Endothelial cell of umbilical vein (primary cell): ENCODE measurements around the gene RAB10. TPM values are rescaled to one million over a fixed set of nuclear protein-coding genes. Genes with fewer than 3 reads are reported as not detected.

Experiments
- BruUV-seq: library from RNA; stranded (reverse); fragments of 400-500 nt; replicated peaks from 2 replicates; lab custom pipeline; 2021; lab: Mats Ljungman, UMichigan
- CTCF ChIA-PET: fragments of 300-600, 350-600 bp; sonication (Branson Sonifier 250); formaldehyde crosslinking; loops from one replicate; lab custom pipeline; 2021; ENCODE audit warnings: antibody characterized with exemption, inconsistent platforms; lab: Charles Lee
- POLR2A ChIA-PET: fragments of 300-600, 350-600 bp; sonication (Branson Sonifier 250); formaldehyde crosslinking; loops from one replicate; lab custom pipeline; 2021; ENCODE audit warnings: antibody characterized with exemption, inconsistent platforms; lab: Charles Lee
- DNase-seq: peaks from one replicate; pipeline ENCODE4 v3.0.0-alpha.2; 2011; ENCODE audit warnings: low read depth, low spot score
- FAIRE-seq: peaks from 2 replicates; lab custom pipeline; 2011; peaks lifted over from hg19 to GRCh38; lab: Jason Lieb, UNC
- H2AFZ ChIP-seq: 2 replicates; pipeline ENCODE4 v1.6.0; 2012; ENCODE audit warnings: low read depth, low read length, control low read depth, inconsistent platforms
- H3K27ac ChIP-seq: 2 replicates; pipeline ENCODE4 v1.5.1; 2011; ENCODE audit warnings: low read depth, mild to moderate bottlenecking, control low read depth, low read length, moderate library complexity; ENCODE audit not compliant: insufficient read depth
- H3K27me3 ChIP-seq, 2 experiments: 2 replicates each; pipeline versions ENCODE4 v1.6.0 to v1.6.1; 2011; ENCODE audit warnings: low read length in 2 of 2, mixed read lengths in 1 of 2; ENCODE audit not compliant: control insufficient read depth in 2 of 2, insufficient read depth in 2 of 2
- H3K36me3 ChIP-seq, 2 experiments: 2 replicates in 1 of 2; 3 replicates in 1 of 2; pipeline ENCODE4 v1.5.1; 2011; ENCODE audit warnings: low read length in 2 of 2, mild to moderate bottlenecking in 1 of 2, moderate library complexity in 1 of 2; ENCODE audit not compliant: control insufficient read depth in 2 of 2, insufficient read depth in 2 of 2; ENCODE audit errors: extremely low read depth in 1 of 2
- H3K4me1 ChIP-seq: 3 replicates; pipeline ENCODE4 v1.5.1; 2011; ENCODE audit warnings: mild to moderate bottlenecking, low read length; ENCODE audit not compliant: control insufficient read depth, insufficient read depth; ENCODE audit errors: extremely low read depth
- H3K4me2 ChIP-seq: 2 replicates; pipeline ENCODE4 v1.6.1; 2011; ENCODE audit warnings: low read length, control low read depth, mixed read lengths; ENCODE audit not compliant: insufficient read depth
- H3K4me3 ChIP-seq, 3 experiments: fragments of 200-600 bp in 1 of 3; sonication (generic), shearing (Covaris generic) in 1 of 3; replicated peaks in 1 of 3; 2 replicates each; pipeline ENCODE4 v1.5.1; 2011 to 2016; ENCODE audit warnings: control low read depth in 3 of 3, low read length in 3 of 3, mild to moderate bottlenecking in 2 of 3, inconsistent platforms in 1 of 3, low read depth in 1 of 3, moderate library complexity in 1 of 3; ENCODE audit not compliant: insufficient read depth in 1 of 3
- H3K79me2 ChIP-seq: 2 replicates; pipeline ENCODE4 v1.6.0; 2012; ENCODE audit warnings: low read length, inconsistent platforms; ENCODE audit not compliant: control insufficient read depth, insufficient read depth
- H3K9ac ChIP-seq: replicated peaks from 2 replicates; pipeline ENCODE3; 2011; ENCODE audit warnings: low read length, control low read depth; ENCODE audit not compliant: insufficient read depth; ENCODE audit errors: extremely low read depth
- H3K9me1 ChIP-seq: replicated peaks from 3 replicates; pipeline ENCODE4 v1.6.0; 2011; ENCODE audit warnings: mild to moderate bottlenecking, low read length; ENCODE audit not compliant: control insufficient read depth, insufficient read depth; ENCODE audit errors: extremely low read depth
- H3K9me3 ChIP-seq: replicated peaks from 2 replicates; pipeline ENCODE4 v1.5.1; 2012; ENCODE audit warnings: low read length, inconsistent platforms; ENCODE audit not compliant: control insufficient read depth, insufficient read depth
- H4K20me1 ChIP-seq: replicated peaks from 2 replicates; pipeline ENCODE3; 2011; ENCODE audit warnings: mild to moderate bottlenecking, low read length; ENCODE audit not compliant: control insufficient read depth, insufficient read depth; ENCODE audit errors: extremely low read depth
- EZH2 ChIP-seq: IDR thresholded peaks from 2 replicates; pipeline ENCODE4 v1.6.1; 2012; ENCODE audit warnings: borderline replicate concordance, low read depth, mild to moderate bottlenecking, moderate library complexity, low read length, inconsistent platforms; ENCODE audit not compliant: severe bottlenecking
- FOS ChIP-seq: IDR thresholded peaks from 2 replicates; pipeline ENCODE4 v1.6.1; 2011; ENCODE audit warnings: mild to moderate bottlenecking, low read length, moderate library complexity, borderline replicate concordance; ENCODE audit not compliant: insufficient read depth
- GATA2 ChIP-seq: IDR thresholded peaks from 2 replicates; pipeline ENCODE4 v1.7.0; 2011; ENCODE audit warnings: low read depth, mild to moderate bottlenecking, moderate library complexity, mixed read lengths, low read length; ENCODE audit not compliant: insufficient read length, insufficient read depth
- JUN ChIP-seq: IDR thresholded peaks from 2 replicates; pipeline ENCODE4 v1.6.1; 2011; ENCODE audit warnings: borderline replicate concordance, low read depth; ENCODE audit not compliant: insufficient read length, insufficient read depth
- MYC ChIP-seq: IDR thresholded peaks from one replicate; pipeline ENCODE4 v1.6.1; 2011; ENCODE audit warnings: mild to moderate bottlenecking, low read depth, low read length
- POLR2A ChIP-seq: IDR thresholded peaks from 2 replicates; pipeline ENCODE4 v1.6.1; 2012; ENCODE audit warnings: low read depth, mild to moderate bottlenecking, control low read depth, low read length
- POLR2AphosphoS5 ChIP-seq: IDR thresholded peaks from 2 replicates; pipeline ENCODE4 v1.6.1; 2012; ENCODE audit warnings: low read depth, mild to moderate bottlenecking, control low read depth, low read length, moderate library complexity; ENCODE audit not compliant: insufficient read depth
- dilution Hi-C: fragments of 300-500 bp; cut with MboI; formaldehyde crosslinking; loops from one replicate; pipeline ENCODE4 v1.15.0; 2019; ENCODE audit warnings: low sequenced_read_pairs; ENCODE audit not compliant: extremely low pct_ligation_motif_present
- intact Hi-C: fragments of 100-400 bp; cut with micrococcal nuclease; formaldehyde crosslinking; loops from one replicate; pipeline ENCODE4 v1.10.0; 2022
- polyA plus RNA-seq, 4 experiments: library from polyadenylated mRNA; depleted of rRNA in 3 of 4; stranded (reverse) in 3 of 4; unstranded in 1 of 4; fragments of >200 nt; gene quantifications; 2 replicates each; pipeline versions ENCODE4 v1.2.1 to v1.2.3, GENCODE V29; 2011 to 2012; ENCODE audit warnings: missing spikeins in 1 of 4
- total RNA-seq: library from RNA; stranded (reverse); gene quantifications from 2 replicates; pipeline ENCODE4 v1.2.3, GENCODE V29; 2021
- TF ChIP-seq, protein P1 (sequence below), 2 donors: IDR thresholded peaks; 1 replicate in 1 of 2; 2 replicates in 1 of 2; pipeline ENCODE4 v1.5.1; 2011; ENCODE audit warnings: low read length in 2 of 2, mild to moderate bottlenecking in 2 of 2, moderate library complexity in 2 of 2, control low read depth in 1 of 2, inconsistent platforms in 1 of 2, low read depth in 1 of 2; ENCODE audit not compliant: insufficient read depth in 1 of 2; ENCODE audit errors: extremely low read depth in 1 of 2
- TF ChIP-seq, protein P2 (sequence below): IDR thresholded peaks from 2 replicates; pipeline ENCODE4 v1.6.1; 2011; ENCODE audit not compliant: insufficient read depth, insufficient read length

RAB10 gene
- total and polyA plus RNA-seq, 2 donors (not counting 3 experiments of a cell fraction or from before 2014, with no cell fraction given) = 45.1 to 104 TPM

DNA sequence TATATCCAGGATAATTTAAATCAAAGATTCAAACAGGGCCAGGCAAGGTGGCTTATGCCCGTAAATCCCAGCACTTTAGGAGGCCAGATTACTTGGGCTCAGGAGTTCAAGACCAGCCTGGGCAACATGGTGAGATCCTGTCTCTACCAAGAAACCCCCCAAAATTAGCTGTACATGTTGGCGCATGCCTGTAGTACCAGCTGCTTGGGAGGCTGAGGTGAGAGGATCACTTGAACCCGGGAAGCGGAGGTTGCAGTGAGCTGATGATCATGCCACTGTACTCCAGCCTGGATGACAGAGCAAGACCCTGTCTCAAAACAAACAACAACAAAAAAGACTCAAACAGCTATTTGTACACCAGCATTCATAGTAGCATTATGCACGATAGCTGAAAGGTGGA, 9.2 kb downstream of the RAB10 start:
- DNase-seq (no peak), FAIRE-seq (no peak)
- H3K9ac ChIP-seq = no peak overlapping the region
- POLR2A ChIA-PET = no interaction called here
- peaks cover 10% of the 10 kb centered on the region for H4K20me1 ChIP-seq
- CTCF ChIA-PET = interaction anchor here (0.8 to 1.0 kb wide), 2 partner anchors 9 to 92 kb away, joined by 3 read pairs; partner anchors contain the start of gene RAB10
- no peak overlapping the region for H3K4me3 ChIP-seq
- H3K27me3 ChIP-seq = no peaks in the 10 kb centered on the region
- no peak for TF ChIP-seq FOS
- no peak for TF ChIP-seq POLR2A
- TF ChIP-seq, protein P1, sequence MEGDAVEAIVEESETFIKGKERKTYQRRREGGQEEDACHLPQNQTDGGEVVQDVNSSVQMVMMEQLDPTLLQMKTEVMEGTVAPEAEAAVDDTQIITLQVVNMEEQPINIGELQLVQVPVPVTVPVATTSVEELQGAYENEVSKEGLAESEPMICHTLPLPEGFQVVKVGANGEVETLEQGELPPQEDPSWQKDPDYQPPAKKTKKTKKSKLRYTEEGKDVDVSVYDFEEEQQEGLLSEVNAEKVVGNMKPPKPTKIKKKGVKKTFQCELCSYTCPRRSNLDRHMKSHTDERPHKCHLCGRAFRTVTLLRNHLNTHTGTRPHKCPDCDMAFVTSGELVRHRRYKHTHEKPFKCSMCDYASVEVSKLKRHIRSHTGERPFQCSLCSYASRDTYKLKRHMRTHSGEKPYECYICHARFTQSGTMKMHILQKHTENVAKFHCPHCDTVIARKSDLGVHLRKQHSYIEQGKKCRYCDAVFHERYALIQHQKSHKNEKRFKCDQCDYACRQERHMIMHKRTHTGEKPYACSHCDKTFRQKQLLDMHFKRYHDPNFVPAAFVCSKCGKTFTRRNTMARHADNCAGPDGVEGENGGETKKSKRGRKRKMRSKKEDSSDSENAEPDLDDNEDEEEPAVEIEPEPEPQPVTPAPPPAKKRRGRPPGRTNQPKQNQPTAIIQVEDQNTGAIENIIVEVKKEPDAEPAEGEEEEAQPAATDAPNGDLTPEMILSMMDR (IDR thresholded peaks at IDR 0.05; ENCODE audit: extremely low read depth in 1 of 2, insufficient read depth in 1 of 2, low read depth in 1 of 2, low read length in 2 of 2) = no peak
- no peak for TF ChIP-seq GATA2
- no peak for TF ChIP-seq MYC
- TF ChIP-seq, protein P2, sequence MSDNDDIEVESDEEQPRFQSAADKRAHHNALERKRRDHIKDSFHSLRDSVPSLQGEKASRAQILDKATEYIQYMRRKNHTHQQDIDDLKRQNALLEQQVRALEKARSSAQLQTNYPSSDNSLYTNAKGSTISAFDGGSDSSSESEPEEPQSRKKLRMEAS = no peak
- TF ChIP-seq POLR2AphosphoS5 = no peak
- no peak for TF ChIP-seq EZH2
- TF ChIP-seq JUN = no peak
- H3K4me1 ChIP-seq = no peaks in the 10 kb centered on the region
- dilution Hi-C loops (no loop called here), intact Hi-C loops (no loop called here)
- H2AFZ ChIP-seq = no peak overlapping the region
- peaks cover 97% of the 10 kb centered on the region for H3K79me2 ChIP-seq
- H3K36me3 ChIP-seq = no peaks in the 10 kb centered on the region
- no peak overlapping the region for H3K27ac ChIP-seq
- no peak overlapping the region for H3K4me2 ChIP-seq
- BruUV-seq = no TSS peak
- no peaks in the 10 kb centered on the region for H3K9me3 ChIP-seq
- H3K9me1 ChIP-seq = no peaks in the 10 kb centered on the region
